Gastroesophageal sphincter (tissue), 4 donors: Measurements from ENCODE around the gene INTS2. TPM values are rescaled to one million over a fixed set of nuclear protein-coding genes. Genes with fewer than 3 reads are reported as not detected.

Experiments
- ATAC-seq: fragments of 150-250 bp; one replicate; pipeline ENCODE4 v1.9.1; 2016; ENCODE audit warnings: mild to moderate bottlenecking, moderate library complexity
- H3K27ac ChIP-seq, 4 donors: fragments of 200-600 bp; sonication (generic) in 3 of 4; 1 replicate in 3 of 4; 2 replicates in 1 of 4; pipeline ENCODE4 v1.5.1; 2016 to 2019
- H3K27me3 ChIP-seq: fragments of 200-600 bp; sonication (generic); one replicate; pipeline ENCODE4 v1.5.1; 2019
- H3K36me3 ChIP-seq, 2 donors: fragments of 200-600 bp; sonication (generic); one replicate each; pipeline ENCODE4 v1.5.1; 2019; ENCODE audit warnings: control low read depth in 1 of 2
- H3K4me1 ChIP-seq, 3 donors: fragments of 200-600 bp; sonication (generic); 1 replicate in 2 of 3; 2 replicates in 1 of 3; pipeline ENCODE4 v1.5.1; 2016 to 2019; ENCODE audit warnings: control low read depth in 2 of 3
- H3K4me3 ChIP-seq, 2 donors: fragments of 200-600 bp; sonication (generic); one replicate each; pipeline ENCODE4 v1.5.1; 2019; ENCODE audit warnings: mild to moderate bottlenecking in 1 of 2, moderate library complexity in 1 of 2
- H3K9me3 ChIP-seq, 3 donors: fragments of 200-600 bp; sonication (generic); one replicate each; pipeline ENCODE4 v1.5.1; 2017 to 2019; ENCODE audit warnings: control low read depth in 2 of 3
- EP300 ChIP-seq: sonication (generic); formaldehyde crosslinking; IDR thresholded peaks from one replicate; pipeline ENCODE4 v1.6.1; 2017; ENCODE audit warnings: antibody characterized with exemption, mild to moderate bottlenecking
- POLR2A ChIP-seq, 2 donors: fragments of 450-650 bp; IDR thresholded peaks; one replicate each; pipeline ENCODE4 v1.6.1; 2017; ENCODE audit warnings: antibody characterized with exemption in 2 of 2, mild to moderate bottlenecking in 2 of 2, moderate library complexity in 1 of 2
- POLR2AphosphoS5 ChIP-seq: sonication (generic); formaldehyde crosslinking; IDR thresholded peaks from one replicate; pipeline ENCODE4 v1.6.1; 2017; ENCODE audit warnings: antibody characterized with exemption
- WGBS, 2 donors: methylation state at CpG; one replicate each; pipeline ENCODE4 v1.1.5; 2018; ENCODE audit warnings: low coverage in 1 of 2; 5-methylcytosine and 5-hydroxymethylcytosine counted together
- total RNA-seq, 4 donors: library from RNA; depleted of rRNA; stranded (reverse); fragments of >200 nt; gene quantifications; one replicate each; pipeline ENCODE4 v1.1.0, GENCODE V29; 2016
- TF ChIP-seq, protein P1 (sequence below), 4 experiments: fragments of 200-600 bp in 2 of 4; fragments of 450-650 bp in 2 of 4; sonication (generic) in 1 of 4; IDR thresholded peaks; one replicate each; pipeline ENCODE4 v1.5.1; 2017 to 2019; ENCODE audit warnings: antibody characterized with exemption in 4 of 4, mild to moderate bottlenecking in 2 of 4, moderate library complexity in 2 of 4

Gene INTS2
- total RNA-seq, 4 donors from 2014 or later, result 11.3 to 16.9 (median 14.8) TPM

GRCh38 chr17:61877837-61878236, 49.9 kb downstream of the INTS2 start:
- Histone ChIP-seq H3K27ac (no peak overlapping the region), H3K4me3 (no peak overlapping the region), H3K36me3 (peaks cover 0 to 88% of the 10 kb centered on the region in 2 donors), H3K4me1 (no peaks in the 10 kb centered on the region), H3K27me3 (no peaks in the 10 kb centered on the region), H3K9me3 (no peaks in the 10 kb centered on the region)
- TF ChIP-seq EP300, result no peak
- TF ChIP-seq, protein P1, sequence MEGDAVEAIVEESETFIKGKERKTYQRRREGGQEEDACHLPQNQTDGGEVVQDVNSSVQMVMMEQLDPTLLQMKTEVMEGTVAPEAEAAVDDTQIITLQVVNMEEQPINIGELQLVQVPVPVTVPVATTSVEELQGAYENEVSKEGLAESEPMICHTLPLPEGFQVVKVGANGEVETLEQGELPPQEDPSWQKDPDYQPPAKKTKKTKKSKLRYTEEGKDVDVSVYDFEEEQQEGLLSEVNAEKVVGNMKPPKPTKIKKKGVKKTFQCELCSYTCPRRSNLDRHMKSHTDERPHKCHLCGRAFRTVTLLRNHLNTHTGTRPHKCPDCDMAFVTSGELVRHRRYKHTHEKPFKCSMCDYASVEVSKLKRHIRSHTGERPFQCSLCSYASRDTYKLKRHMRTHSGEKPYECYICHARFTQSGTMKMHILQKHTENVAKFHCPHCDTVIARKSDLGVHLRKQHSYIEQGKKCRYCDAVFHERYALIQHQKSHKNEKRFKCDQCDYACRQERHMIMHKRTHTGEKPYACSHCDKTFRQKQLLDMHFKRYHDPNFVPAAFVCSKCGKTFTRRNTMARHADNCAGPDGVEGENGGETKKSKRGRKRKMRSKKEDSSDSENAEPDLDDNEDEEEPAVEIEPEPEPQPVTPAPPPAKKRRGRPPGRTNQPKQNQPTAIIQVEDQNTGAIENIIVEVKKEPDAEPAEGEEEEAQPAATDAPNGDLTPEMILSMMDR (IDR thresholded peaks at IDR 0.05), result no peak
- TF ChIP-seq POLR2AphosphoS5, result no peak
- no peak for TF ChIP-seq POLR2A (IDR thresholded peaks at IDR 0.05)
- no peak for ATAC-seq
- WGBS, 2 donors, result 93 to 100% methylated on average over 2 of the region's 2 CpGs

DNA sequence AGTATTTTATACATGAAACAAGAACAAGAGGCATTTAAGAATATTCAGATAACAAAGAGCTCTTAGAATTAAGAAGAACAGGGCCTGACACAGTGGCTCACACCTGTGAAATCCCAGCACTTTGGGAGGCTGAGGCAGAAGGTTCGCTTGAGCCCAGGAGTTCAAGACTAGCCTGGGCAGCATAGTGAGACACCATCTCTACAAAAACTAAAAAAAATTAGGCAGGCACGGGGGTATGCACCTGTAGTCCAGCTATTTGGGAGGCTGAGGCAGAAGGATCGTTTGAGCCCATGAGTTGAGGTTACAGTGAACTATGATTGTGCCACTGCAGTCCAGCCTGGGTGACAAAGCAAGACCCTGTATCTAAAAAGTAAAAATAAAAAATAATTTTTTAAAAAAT, 52.0 kb downstream of the INTS2 start:
- no peak overlapping the region for H3K27ac ChIP-seq
- no peaks in the 10 kb centered on the region for H3K27me3 ChIP-seq
- H3K4me1 ChIP-seq, result no peaks in the 10 kb centered on the region
- no peaks in the 10 kb centered on the region for H3K9me3 ChIP-seq
- 85 to 100% methylated on average over 1 to 3 of the region's 3 CpGs for WGBS, 2 donors
- H3K36me3 ChIP-seq, result peaks cover 0 to 85% of the 10 kb centered on the region in 2 donors
- TF ChIP-seq, protein P1 (IDR thresholded peaks at IDR 0.05), result no peak
- no peak for TF ChIP-seq EP300
- no peak for TF ChIP-seq POLR2AphosphoS5
- TF ChIP-seq POLR2A (IDR thresholded peaks at IDR 0.05), result no peak
- no peak for ATAC-seq
- H3K4me3 ChIP-seq, result no peak overlapping the region

DNA sequence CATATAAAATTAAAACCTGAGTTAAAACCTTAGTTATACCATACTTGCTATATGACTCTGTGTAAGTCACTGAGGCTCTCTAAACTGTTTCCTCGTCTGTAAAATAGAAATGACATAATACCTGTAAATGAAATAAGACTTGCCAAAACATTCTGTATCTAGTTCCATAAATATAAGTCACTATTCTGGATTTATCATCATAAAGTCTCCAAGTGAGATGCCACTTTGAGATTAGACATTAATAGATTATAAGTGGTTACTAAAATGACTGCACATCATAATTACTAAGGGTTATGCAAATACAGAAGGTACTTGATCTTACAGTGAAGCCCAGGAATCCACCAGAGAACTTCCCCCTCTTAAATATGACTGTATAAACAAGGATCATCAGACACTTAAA, 52.5 kb downstream of the INTS2 start:
- no peak overlapping the region for H3K27ac ChIP-seq
- no peak for TF ChIP-seq POLR2AphosphoS5
- TF ChIP-seq, protein P1 (IDR thresholded peaks at IDR 0.05), result no peak
- no peak for TF ChIP-seq POLR2A (IDR thresholded peaks at IDR 0.05)
- TF ChIP-seq EP300, result no peak
- ATAC-seq, result no peak
- H3K4me1 ChIP-seq, result no peaks in the 10 kb centered on the region
- no peaks in the 10 kb centered on the region for H3K27me3 ChIP-seq
- peaks cover 0 to 85% of the 10 kb centered on the region in 2 donors for H3K36me3 ChIP-seq
- 71 to 83% methylated on average over 1 of the region's 1 CpG for WGBS, 2 donors
- H3K9me3 ChIP-seq, result no peaks in the 10 kb centered on the region
- no peak overlapping the region for H3K4me3 ChIP-seq

DNA sequence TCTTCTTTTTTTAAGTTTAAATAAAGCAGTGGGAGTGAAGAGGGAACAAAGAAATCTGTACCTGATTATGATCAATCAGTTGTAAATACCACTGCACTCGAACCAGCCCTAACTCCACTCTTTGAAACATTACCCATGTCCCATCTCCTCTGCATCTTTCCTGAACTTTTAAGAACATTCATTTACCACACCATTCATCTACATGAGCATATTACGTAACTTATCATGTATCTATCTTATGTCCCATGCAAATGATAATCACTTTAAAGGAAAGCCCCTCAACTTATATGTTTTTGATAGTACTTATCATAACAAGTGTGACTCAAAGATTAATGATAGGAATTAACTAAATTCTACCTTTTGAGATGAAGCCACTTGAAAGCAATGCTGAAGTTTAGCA, 53.7 kb downstream of the INTS2 start:
- TF ChIP-seq POLR2A (IDR thresholded peaks at IDR 0.05) (no peak), EP300 (no peak), POLR2AphosphoS5 (no peak)
- TF ChIP-seq, protein P1 (IDR thresholded peaks at IDR 0.05), result no peak
- H3K9me3 ChIP-seq, result no peaks in the 10 kb centered on the region
- 92 to 94% methylated on average over 2 of the region's 2 CpGs for WGBS, 2 donors
- no peak overlapping the region for H3K4me3 ChIP-seq
- H3K27ac ChIP-seq, result no peak overlapping the region
- no peak for ATAC-seq
- no peaks in the 10 kb centered on the region for H3K27me3 ChIP-seq
- H3K36me3 ChIP-seq, result peaks cover 4 to 83% of the 10 kb centered on the region in 2 donors
- no peaks in the 10 kb centered on the region for H3K4me1 ChIP-seq

DNA sequence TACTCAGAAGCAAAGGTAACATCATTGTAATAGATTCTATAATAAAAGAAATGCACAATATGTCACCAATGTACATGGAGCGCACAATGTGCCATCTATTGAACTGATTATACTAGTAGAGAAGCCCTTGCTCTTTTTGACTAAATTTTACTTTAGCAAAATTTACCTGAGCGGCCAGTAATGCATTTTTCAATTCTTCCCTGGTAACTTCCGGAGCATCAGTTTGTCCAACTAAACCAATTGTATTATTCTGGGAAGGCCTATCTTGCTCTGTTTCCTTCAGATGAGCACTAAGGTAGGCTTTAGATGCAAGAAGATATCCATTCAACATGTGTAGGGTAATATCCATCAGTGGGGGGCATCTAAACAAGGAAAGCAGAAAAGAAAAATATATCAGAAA, 55.7 kb downstream of the INTS2 start:
- H3K27me3 ChIP-seq, result no peaks in the 10 kb centered on the region
- H3K4me3 ChIP-seq, result no peak overlapping the region
- no peak for ATAC-seq
- 87 to 92% methylated on average over 3 of the region's 3 CpGs for WGBS, 2 donors
- no peaks in the 10 kb centered on the region for H3K4me1 ChIP-seq
- no peaks in the 10 kb centered on the region for H3K9me3 ChIP-seq
- TF ChIP-seq, protein P1 (IDR thresholded peaks at IDR 0.05), result no peak
- TF ChIP-seq EP300 (no peak), POLR2A (IDR thresholded peaks at IDR 0.05) (no peak), POLR2AphosphoS5 (no peak)
- no peak overlapping the region for H3K27ac ChIP-seq
- H3K36me3 ChIP-seq, result peaks cover 4 to 84% of the 10 kb centered on the region in 2 donors
